HepG2 (cell line): ENCODE measurements around the gene TMCC1. TPM values are rescaled to one million over a fixed set of nuclear protein-coding genes. Genes with fewer than 3 reads are reported as not detected.

ENCODE experiments used
- CC2D1A ChIP-seq: sonication (generic); formaldehyde crosslinking; IDR thresholded peaks from 2 replicates; pipeline ENCODE4 v1.8.1; 2023; ENCODE audit warnings: mild to moderate bottlenecking, missing genetic modification reagents
- EZH2 ChIP-seq: conservative IDR thresholded peaks from 2 replicates; pipeline ENCODE4 v1.6.1; 2012; ENCODE audit warnings: mild to moderate bottlenecking, low read depth, low read length, moderate library complexity
- HES4 ChIP-seq: sonication (generic); formaldehyde crosslinking; IDR thresholded peaks from 2 replicates; pipeline ENCODE4 v1.9.0; 2021; ENCODE audit warnings: mild to moderate bottlenecking, missing genetic modification reagents, borderline replicate concordance
- IRF2 ChIP-seq: IDR thresholded peaks from 2 replicates; pipeline ENCODE4 v1.6.1; 2018; ENCODE audit warnings: missing genetic modification reagents, missing compliant biosample characterization
- MYNN ChIP-seq: sonication (generic); formaldehyde crosslinking; IDR thresholded peaks from 2 replicates; pipeline ENCODE4 v1.4.0; 2020; ENCODE audit warnings: mild to moderate bottlenecking, low read depth, missing genetic modification reagents
- PRMT3 ChIP-seq: sonication (generic); formaldehyde crosslinking; IDR thresholded peaks from 2 replicates; pipeline ENCODE4 v1.8.1; 2022; ENCODE audit warnings: low read depth, mild to moderate bottlenecking, moderate library complexity, missing genetic modification reagents, borderline replicate concordance
- RXRA ChIP-seq: sonication (generic); formaldehyde crosslinking; IDR thresholded peaks from 2 replicates; pipeline ENCODE4 v1.5.1; 2020; ENCODE audit warnings: missing genetic modification reagents
- TMF1 ChIP-seq: sonication (generic); formaldehyde crosslinking; IDR thresholded peaks from 2 replicates; pipeline ENCODE4 v1.8.1; 2022; ENCODE audit warnings: low read depth, missing genetic modification reagents
- WIZ ChIP-seq: sonication (generic); formaldehyde crosslinking; IDR thresholded peaks from 2 replicates; pipeline ENCODE4 v1.5.1; 2020; ENCODE audit warnings: mild to moderate bottlenecking, missing genetic modification reagents
- ZNF17 ChIP-seq: sonication (generic); formaldehyde crosslinking; IDR thresholded peaks from 2 replicates; pipeline ENCODE4 v1.5.0; 2020; ENCODE audit warnings: mild to moderate bottlenecking, missing genetic modification reagents
- ZNF205 ChIP-seq: IDR thresholded peaks from 2 replicates; pipeline ENCODE4 v1.6.1; 2018; ENCODE audit warnings: missing biosample characterization, missing genetic modification reagents
- ZNF407 ChIP-seq: sonication (generic); formaldehyde crosslinking; IDR thresholded peaks from one replicate; pipeline ENCODE4 v1.5.1; 2020; ENCODE audit warnings: mild to moderate bottlenecking, missing genetic modification reagents; ENCODE audit errors: not compliant biosample characterization
- ZNF646 ChIP-seq: sonication (generic); formaldehyde crosslinking; IDR thresholded peaks from 2 replicates; pipeline ENCODE4 v1.9.0; 2021; ENCODE audit warnings: mild to moderate bottlenecking, missing genetic modification reagents
- ZNF674 ChIP-seq: sonication (generic); formaldehyde crosslinking; IDR thresholded peaks from 2 replicates; pipeline ENCODE4 v1.5.0; 2020; ENCODE audit warnings: low read depth, mild to moderate bottlenecking, missing genetic modification reagents
- ZNF709 ChIP-seq: sonication (generic); formaldehyde crosslinking; IDR thresholded peaks from 2 replicates; pipeline ENCODE4 v1.5.0; 2020; ENCODE audit warnings: mild to moderate bottlenecking, missing genetic modification reagents
- polyA plus RNA-seq, 8 experiments: library from polyadenylated mRNA; depleted of rRNA in 3 of 8; stranded (reverse) in 7 of 8; unstranded in 1 of 8; fragments of >200 nt; fragmentation: Illumina TruSeq in 4 of 8; extraction: Trizol in 4 of 8; gene quantifications; 2 replicates each; pipeline versions ENCODE4 v1.2.1 to v1.2.3, GENCODE V29; 2011 to 2016; ENCODE audit warnings: low read depth in 4 of 8, missing spikeins in 1 of 8, mixed read lengths in 1 of 8; ENCODE audit not compliant: insufficient read depth in 1 of 8
- total RNA-seq, 5 experiments: library from RNA; depleted of rRNA; stranded (reverse); fragments of >200 nt; fragmentation: Illumina TruSeq; extraction: Trizol; gene quantifications; 2 replicates each; pipeline ENCODE4 v1.2.3, GENCODE V29; 2016; ENCODE audit warnings: low read depth in 1 of 5

The TMCC1 gene
- total and polyA plus RNA-seq, 2 of the 13 experiments (the other 11 are each of a cell fraction or from before 2014, with no cell fraction given) = 12.1 to 264 TPM

DNA sequence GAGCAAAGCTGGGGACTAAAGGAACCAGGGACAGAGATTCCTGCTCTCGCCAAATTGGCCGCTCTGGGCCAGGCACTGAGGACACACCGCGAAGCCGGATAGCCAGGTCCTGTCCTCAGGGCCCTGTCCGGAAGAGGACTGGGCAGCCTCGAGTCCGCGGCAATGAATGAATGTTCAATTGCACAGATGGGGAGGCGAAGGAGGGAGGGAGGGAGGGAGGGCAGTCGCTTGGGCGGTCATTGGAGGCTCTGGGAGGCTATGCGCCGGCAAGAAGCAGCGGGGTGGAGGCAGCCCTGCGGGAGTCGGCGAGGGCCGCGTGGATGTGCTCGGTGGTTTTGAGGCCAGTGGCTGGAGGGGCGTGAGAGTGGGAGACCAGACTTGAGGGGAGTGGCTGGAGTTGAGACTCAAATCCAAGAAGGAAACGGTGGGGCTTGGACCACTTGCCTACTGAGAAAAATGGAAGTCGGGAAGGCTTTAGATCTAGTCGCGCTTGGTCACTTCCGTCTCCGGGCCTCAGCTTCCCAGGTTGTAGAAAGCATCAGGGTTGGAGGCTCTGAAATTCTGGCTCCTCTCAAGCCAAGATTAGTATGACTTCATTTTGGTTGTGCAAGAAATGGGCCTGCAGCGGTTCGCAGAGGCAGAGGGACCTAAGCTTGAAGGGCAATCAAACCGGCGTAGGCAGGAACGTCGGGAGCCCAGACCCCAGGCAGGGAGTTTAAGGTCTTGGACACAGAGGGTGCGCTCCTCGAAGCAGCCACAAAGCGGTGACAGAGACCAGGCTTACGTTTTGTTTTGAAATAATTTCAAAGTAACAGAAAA, 266.0 kb downstream of the TMCC1 start (continued):
- no peak for TF ChIP-seq ZNF407 (CRISPR knock-in tag)
- TF ChIP-seq WIZ (CRISPR knock-in tag) = peak; percentile 61; the same call in 1 of the 2 replicates
- no peak for TF ChIP-seq EZH2
- no peak; the same call in 1 of the 2 replicates for TF ChIP-seq IRF2 (CRISPR knock-in tag)
- no peak for TF ChIP-seq ZNF646 (CRISPR knock-in tag)
- TF ChIP-seq TMF1 (CRISPR knock-in tag) = no peak
- TF ChIP-seq HES4 (CRISPR knock-in tag) = peak; percentile 21; the same call in 1 of the 2 replicates
- no peak for TF ChIP-seq ZNF205
- TF ChIP-seq CC2D1A (CRISPR knock-in tag) = no peak
- no peak for TF ChIP-seq ZNF674 (CRISPR knock-in tag)
- no peak for TF ChIP-seq ZNF709 (CRISPR knock-in tag)
- TF ChIP-seq ZNF17 (CRISPR knock-in tag) = no peak
- TF ChIP-seq MYNN (CRISPR knock-in tag) = peak; percentile 40; the same call in 1 of the 2 replicates
- no peak; the same call in 1 of the 2 replicates for TF ChIP-seq RXRA
- TF ChIP-seq PRMT3 (CRISPR knock-in tag) = no peak; the same call in 1 of the 2 replicates
